K562 treated with DMSO at 1 percent for 12 hours (cell line): ENCODE data around the gene EME1. TPM values are rescaled to one million over a fixed set of nuclear protein-coding genes. Genes with fewer than 3 reads are reported as not detected.

ENCODE experiments used
- total RNA-seq: library from RNA; unstranded; fragments of 300-600 nt; gene quantifications from 2 replicates; pipeline ENCODE4 v1.2.3, GENCODE V29; 2022; ENCODE audit not compliant: insufficient read depth

Gene EME1, protein sequence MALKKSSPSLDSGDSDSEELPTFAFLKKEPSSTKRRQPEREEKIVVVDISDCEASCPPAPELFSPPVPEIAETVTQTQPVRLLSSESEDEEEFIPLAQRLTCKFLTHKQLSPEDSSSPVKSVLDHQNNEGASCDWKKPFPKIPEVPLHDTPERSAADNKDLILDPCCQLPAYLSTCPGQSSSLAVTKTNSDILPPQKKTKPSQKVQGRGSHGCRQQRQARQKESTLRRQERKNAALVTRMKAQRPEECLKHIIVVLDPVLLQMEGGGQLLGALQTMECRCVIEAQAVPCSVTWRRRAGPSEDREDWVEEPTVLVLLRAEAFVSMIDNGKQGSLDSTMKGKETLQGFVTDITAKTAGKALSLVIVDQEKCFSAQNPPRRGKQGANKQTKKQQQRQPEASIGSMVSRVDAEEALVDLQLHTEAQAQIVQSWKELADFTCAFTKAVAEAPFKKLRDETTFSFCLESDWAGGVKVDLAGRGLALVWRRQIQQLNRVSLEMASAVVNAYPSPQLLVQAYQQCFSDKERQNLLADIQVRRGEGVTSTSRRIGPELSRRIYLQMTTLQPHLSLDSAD
- 9.9 and 23.0 TPM in 2 replicates for total RNA-seq

DNA sequence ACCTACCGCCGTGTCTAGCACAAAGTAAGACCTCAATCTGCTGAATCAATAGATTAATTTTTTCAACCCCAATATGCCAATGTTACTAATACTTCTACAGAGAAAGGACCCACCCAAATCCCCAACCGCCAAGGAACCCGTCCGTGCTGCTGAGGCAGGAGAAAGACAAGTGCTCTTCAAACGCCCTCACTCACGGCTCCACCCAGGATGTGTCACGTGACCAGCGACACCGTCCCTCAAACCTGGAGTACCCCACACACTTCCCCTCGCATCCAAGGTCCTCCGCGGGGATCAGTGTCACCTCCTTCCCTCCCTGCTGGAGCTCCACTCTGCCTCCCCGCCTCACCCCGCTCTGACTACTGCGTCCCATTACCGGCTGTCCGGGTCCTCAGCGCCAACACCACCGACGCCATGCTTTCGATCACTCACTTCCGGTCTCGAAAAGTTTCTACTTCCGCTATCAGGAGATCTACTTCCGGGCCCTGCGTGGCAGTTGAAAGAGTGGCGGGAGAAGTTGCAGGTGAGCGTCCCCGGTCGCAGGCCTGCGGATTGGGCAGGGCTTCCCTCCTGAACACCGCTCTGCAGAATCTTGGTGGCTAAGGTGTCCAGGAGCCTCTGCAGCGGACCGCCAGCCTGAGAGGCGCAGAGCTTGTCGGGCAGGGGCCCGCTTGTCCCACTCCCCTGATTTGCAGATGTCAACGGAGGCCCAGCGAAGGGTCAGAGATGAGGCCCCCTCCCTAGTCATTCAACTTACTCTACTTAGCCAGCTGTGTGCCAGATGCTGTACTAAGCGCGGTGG is at the start of gene EME1, which contains the start of gene MRPL27:
Gene EME1 (plus strand): TSS at position 472 of the 799 bp plus-strand sequence. CDS start 1,980 bp downstream, outside the sequence.
Gene MRPL27 (minus strand): TSS at position 427 of the 799 bp plus-strand sequence. CDS start 14 bp downstream, at position 413.

GRCh38 chr17:50345432-50346312 is 27.4 kb upstream of the EME1 start, which contains the start of gene XYLT2:
Gene XYLT2, plus strand, starts transcription at chr17:50346126. Its CDS starts 15 bp downstream, at chr17:50346141.

GRCh38 chr17:50397111-50397918 is 24.3 kb downstream of the EME1 start, which contains the start of gene LRRC59:
Gene LRRC59, minus strand, starts transcription at chr17:50397523. Its CDS starts 206 bp downstream, at chr17:50397317.

DNA sequence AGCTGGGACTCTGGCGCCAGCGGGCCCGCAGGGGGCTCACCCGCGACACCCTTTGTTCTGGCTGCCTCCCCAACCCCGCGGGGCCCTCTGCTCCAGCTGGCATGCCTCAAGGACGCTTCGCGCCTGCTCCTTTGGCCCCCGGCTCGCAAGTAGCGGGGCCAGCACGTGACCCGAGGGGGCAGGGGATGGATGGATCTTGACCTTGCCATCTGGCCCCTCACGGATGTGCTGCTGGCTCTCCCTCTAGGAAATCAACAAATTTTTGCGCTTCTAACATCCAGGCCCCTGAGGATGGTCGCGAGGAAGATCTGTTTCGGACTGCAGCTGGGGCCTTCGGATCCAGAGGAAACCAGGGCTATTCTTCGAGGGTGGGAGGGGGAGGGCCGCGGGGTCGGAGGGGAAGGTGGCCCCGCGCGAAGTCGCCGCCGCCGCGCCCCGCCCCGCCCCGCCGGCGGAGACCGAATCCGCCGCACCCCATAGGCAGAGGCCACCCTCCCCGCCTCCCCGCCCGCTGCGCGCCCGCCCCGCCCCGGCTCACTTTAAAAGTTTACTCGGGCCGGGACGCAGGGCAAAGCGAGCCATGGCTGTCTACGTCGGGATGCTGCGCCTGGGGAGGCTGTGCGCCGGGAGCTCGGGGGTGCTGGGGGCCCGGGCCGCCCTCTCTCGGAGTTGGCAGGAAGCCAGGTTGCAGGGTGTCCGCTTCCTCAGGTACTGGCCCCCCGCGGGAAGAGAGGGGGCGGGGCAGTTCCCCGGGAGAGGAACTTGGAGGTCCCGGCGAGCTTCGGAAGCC is 52.8 kb downstream of the EME1 start, which contains the start of gene ACSF2:
Gene ACSF2 (plus strand): TSS at position 537 of the 790 bp plus-strand sequence. CDS start 44 bp downstream, at position 581.

Other genes starting within 250 kb of the EME1 start
- gene SAMD14, start 243.1 kb upstream of the EME1 start, total RNA-seq = not detected in 2 replicates
- 19.1 and 31.3 TPM in 2 replicates for gene PPP1R9B, start 222.6 kb upstream of the EME1 start, total RNA-seq
- gene SGCA, start 207.2 kb upstream of the EME1 start, total RNA-seq = not detected in 2 replicates
- gene COL1A1, start 171.6 kb upstream of the EME1 start, total RNA-seq = 0.28 and 2.6 TPM in 2 replicates
- gene TMEM92, start 98.8 kb upstream of the EME1 start, total RNA-seq = 2.1 and 3.5 TPM in 2 replicates
- gene XYLT2, start 27.1 kb upstream of the EME1 start, total RNA-seq = 7.6 and 11.6 TPM in 2 replicates
- gene MRPL27, start within 50 bp of the EME1 start, total RNA-seq = 66.0 and 111 TPM in 2 replicates
- gene LRRC59, start 24.3 kb downstream of the EME1 start, total RNA-seq = 97.8 and 174 TPM in 2 replicates
- 19.1 and 36.2 TPM in 2 replicates for gene ACSF2, start 53.0 kb downstream of the EME1 start, total RNA-seq
- gene CHAD, start 95.7 kb downstream of the EME1 start, total RNA-seq = 0.62 TPM in 1 of 2 replicates, not detected in the other
- 16.2 and 22.7 TPM in 2 replicates for gene RSAD1, start 105.6 kb downstream of the EME1 start, total RNA-seq
- not detected in 2 replicates for gene MYCBPAP, start 135.2 kb downstream of the EME1 start, total RNA-seq
- gene EPN3, start 159.5 kb downstream of the EME1 start, total RNA-seq = not detected in 2 replicates
- 4.0 and 5.9 TPM in 2 replicates for gene SPATA20, start 173.9 kb downstream of the EME1 start, total RNA-seq
- not detected in 2 replicates for gene CACNA1G, start 187.5 kb downstream of the EME1 start, total RNA-seq